ENCODE data around the gene ARHGAP20. TPM values are rescaled to one million over a fixed set of nuclear protein-coding genes. Genes with fewer than 3 reads are reported as not detected.

ARHGAP20 gene
- total RNA-seq, 3 donors from 2014 or later, result 1.6 to 3.9 (median 2.8) TPM

DNA sequence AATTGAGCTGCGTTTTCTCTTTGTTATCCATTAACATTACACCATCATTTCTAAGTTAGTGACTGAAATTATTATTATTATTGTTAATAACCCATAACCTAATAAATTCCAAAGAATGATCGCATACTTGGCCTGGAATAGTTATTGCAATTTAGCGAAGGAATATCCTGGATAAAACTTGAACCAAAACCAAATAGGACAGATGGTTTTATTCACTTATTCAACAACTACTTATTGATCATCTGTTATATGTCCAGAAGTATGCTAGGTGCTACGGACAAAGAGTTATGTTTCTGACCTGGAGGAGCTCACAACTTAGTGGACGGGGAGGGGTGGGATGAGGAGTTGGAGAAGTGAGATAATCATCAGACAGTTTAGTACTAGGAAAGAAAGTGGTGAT is 44.8 kb upstream of the ARHGAP20 start:
- no peak for ATAC-seq
- TF ChIP-seq, protein P1, sequence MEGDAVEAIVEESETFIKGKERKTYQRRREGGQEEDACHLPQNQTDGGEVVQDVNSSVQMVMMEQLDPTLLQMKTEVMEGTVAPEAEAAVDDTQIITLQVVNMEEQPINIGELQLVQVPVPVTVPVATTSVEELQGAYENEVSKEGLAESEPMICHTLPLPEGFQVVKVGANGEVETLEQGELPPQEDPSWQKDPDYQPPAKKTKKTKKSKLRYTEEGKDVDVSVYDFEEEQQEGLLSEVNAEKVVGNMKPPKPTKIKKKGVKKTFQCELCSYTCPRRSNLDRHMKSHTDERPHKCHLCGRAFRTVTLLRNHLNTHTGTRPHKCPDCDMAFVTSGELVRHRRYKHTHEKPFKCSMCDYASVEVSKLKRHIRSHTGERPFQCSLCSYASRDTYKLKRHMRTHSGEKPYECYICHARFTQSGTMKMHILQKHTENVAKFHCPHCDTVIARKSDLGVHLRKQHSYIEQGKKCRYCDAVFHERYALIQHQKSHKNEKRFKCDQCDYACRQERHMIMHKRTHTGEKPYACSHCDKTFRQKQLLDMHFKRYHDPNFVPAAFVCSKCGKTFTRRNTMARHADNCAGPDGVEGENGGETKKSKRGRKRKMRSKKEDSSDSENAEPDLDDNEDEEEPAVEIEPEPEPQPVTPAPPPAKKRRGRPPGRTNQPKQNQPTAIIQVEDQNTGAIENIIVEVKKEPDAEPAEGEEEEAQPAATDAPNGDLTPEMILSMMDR (IDR thresholded peaks at IDR 0.05), result no peak
- DNase-seq, result no peak

DNA sequence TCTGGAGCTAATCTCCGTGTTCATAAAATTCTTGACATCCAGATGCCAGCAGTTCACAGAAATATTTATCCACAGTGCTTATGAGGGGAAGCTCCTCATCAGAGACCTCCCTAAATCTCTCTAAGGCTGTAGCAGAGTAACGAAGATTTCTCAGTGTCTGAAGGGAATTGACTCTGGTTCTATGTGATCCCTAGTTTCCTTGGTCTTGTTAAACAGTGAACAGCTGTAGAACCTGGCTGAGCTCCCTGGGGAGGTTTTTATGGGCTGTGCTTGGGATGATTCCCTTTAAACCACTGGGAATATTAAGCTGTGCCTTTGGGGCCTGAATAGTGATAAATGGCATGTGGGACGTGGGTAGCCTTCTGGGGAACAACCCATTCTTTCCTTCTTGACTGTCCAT is 43.7 kb upstream of the ARHGAP20 start:
- peaks cover 12% of the 10 kb centered on the region for H3K9me3 ChIP-seq
- TF ChIP-seq, protein P1 (IDR thresholded peaks at IDR 0.05), result no peak
- DNase-seq, result peak in 1 of 3 donors; percentile 36
- H3K4me3 ChIP-seq, result no peak overlapping the region
- intact Hi-C loops (cut with DNase I, micrococcal nuclease), result no loop called here
- no peak for ATAC-seq
- H3K36me3 ChIP-seq (ENCODE audit: low read depth), result no peaks in the 10 kb centered on the region
- H3K4me1 ChIP-seq (ENCODE audit: low read depth), result no peaks in the 10 kb centered on the region

More for the DNA sequence above, 44.8 kb upstream of the ARHGAP20 start:
- Histone ChIP-seq H3K36me3 (ENCODE audit: low read depth) (no peaks in the 10 kb centered on the region), H3K9me3 (peaks cover 12% of the 10 kb centered on the region), H3K4me1 (ENCODE audit: low read depth) (no peaks in the 10 kb centered on the region), H3K4me3 (no peak overlapping the region)
- intact Hi-C loops (cut with DNase I, micrococcal nuclease), result no loop called here

DNA sequence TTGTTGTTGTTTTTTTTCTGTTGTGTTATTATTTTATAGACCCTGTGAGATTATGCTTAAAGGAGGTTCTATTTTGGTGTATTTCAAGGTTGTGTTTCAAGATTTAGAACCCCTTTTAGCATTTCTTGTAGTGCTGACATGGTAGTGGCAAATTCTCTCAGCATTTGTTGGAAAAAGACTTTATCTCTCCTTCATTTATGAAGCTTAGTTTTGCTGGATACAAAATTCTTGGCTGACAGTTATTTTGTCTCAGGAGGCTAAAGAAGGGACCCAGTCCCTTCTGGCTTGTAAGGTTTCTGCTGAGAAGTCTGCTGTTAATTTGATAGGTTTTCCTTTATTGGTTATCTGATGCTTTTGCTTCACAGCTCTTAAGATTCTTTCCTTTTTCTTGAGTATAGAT is 40.7 kb upstream of the ARHGAP20 start:
- H3K36me3 ChIP-seq (ENCODE audit: low read depth), result no peaks in the 10 kb centered on the region
- no peak for DNase-seq
- no peak overlapping the region for H3K4me3 ChIP-seq
- no peaks in the 10 kb centered on the region for H3K4me1 ChIP-seq (ENCODE audit: low read depth)
- intact Hi-C loops (cut with DNase I, micrococcal nuclease), result no loop called here
- TF ChIP-seq, protein P1 (IDR thresholded peaks at IDR 0.05), result no peak
- H3K9me3 ChIP-seq, result peaks cover 12% of the 10 kb centered on the region
- ATAC-seq, result no peak

DNA sequence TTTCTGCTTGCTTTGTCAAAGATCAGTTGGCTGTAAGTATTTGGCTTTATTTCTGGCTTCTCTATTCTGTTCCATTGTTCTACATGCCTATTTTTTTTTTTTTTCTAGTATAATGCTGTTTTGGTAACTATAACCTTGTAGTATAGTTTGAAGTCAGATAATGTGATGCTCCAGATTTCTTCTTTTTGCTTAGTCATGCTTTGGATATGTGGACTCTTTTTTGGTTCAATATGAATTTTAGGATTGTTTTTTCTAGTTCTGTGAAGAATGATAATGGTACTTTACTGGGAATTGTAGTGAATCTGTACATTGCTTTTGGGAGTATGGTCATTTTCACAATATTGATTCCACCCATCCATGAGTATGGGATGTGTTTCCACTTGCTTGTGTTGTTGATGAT is 37.9 kb upstream of the ARHGAP20 start:
- Histone ChIP-seq H3K36me3 (ENCODE audit: low read depth) (no peaks in the 10 kb centered on the region), H3K9me3 (peaks cover 12% of the 10 kb centered on the region), H3K4me1 (ENCODE audit: low read depth) (no peaks in the 10 kb centered on the region), H3K4me3 (no peak overlapping the region)
- ATAC-seq (no peak), DNase-seq (no peak)
- TF ChIP-seq, protein P1 (IDR thresholded peaks at IDR 0.05), result no peak
- intact Hi-C loops (cut with DNase I, micrococcal nuclease), result no loop called here

DNA sequence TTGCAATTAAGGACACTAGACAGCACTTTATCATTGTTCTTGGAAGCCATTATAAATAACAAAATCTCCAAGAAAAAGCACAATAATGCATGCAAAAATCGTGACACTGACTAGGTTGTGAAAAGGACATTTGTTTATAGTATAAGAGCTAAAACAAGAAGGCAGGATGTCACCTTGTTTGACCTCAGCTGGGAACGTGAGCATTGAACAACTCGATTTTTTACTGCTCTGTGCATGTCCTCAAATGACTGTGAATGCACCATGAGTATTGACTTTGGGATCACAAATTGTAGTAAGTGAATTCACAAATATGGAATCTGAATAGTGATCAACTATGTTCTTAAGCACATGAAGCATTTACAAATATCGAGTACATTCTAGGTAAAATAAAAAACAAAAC is 35.3 kb upstream of the ARHGAP20 start:
- DNase-seq (no peak), ATAC-seq (no peak)
- Histone ChIP-seq H3K9me3 (peaks cover 3% of the 10 kb centered on the region), H3K4me3 (no peak overlapping the region), H3K36me3 (ENCODE audit: low read depth) (no peaks in the 10 kb centered on the region), H3K4me1 (ENCODE audit: low read depth) (no peaks in the 10 kb centered on the region)
- TF ChIP-seq, protein P1 (IDR thresholded peaks at IDR 0.05), result no peak
- intact Hi-C loops (cut with DNase I, micrococcal nuclease), result no loop called here

DNA sequence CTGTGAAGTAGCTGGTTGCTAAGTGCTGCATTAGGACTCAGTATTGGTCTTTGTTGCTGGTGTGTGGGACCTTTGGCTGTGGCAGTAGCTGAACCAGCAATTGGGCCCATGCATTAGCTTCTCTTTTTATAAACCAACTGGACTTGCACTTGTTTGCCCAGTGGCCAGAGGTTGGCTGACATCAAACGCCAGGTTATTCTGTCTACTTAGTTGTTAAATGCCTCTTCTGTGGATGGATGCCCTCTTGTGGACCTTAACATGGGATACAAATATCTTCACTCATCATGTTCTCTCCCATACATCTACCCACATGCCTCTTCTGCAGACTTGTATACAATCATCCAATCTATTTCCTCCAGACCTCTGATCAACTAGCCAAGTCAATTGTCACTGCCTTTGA is 26.4 kb upstream of the ARHGAP20 start:
- H3K4me3 ChIP-seq, result no peak overlapping the region
- H3K36me3 ChIP-seq (ENCODE audit: low read depth), result no peaks in the 10 kb centered on the region
- ATAC-seq (no peak), DNase-seq (no peak)
- intact Hi-C loops (cut with DNase I, micrococcal nuclease), result no loop called here
- no peaks in the 10 kb centered on the region for H3K9me3 ChIP-seq
- H3K4me1 ChIP-seq (ENCODE audit: low read depth), result no peaks in the 10 kb centered on the region
- TF ChIP-seq, protein P1 (IDR thresholded peaks at IDR 0.05), result no peak

All from mucosa of descending colon (tissue), 3 donors.